Right atrium auricular region (tissue), 2 donors: ENCODE measurements around the gene HS6ST2. TPM values are rescaled to one million over a fixed set of nuclear protein-coding genes. Genes with fewer than 3 reads are reported as not detected.

Source experiments
- DNase-seq: peaks from one replicate; pipeline ENCODE4 v3.0.0-alpha.2; 2019; ENCODE audit warnings: low spot score
- H3K27ac ChIP-seq, 2 donors: fragments of 200-600 bp; sonication (generic); 1 replicate in 1 of 2; 2 replicates in 1 of 2; pipeline ENCODE4 v1.5.1; 2016 to 2019
- H3K27me3 ChIP-seq, 2 donors: fragments of 200-600 bp; sonication (generic); one replicate each; pipeline versions ENCODE4 v1.5.1 to v1.6.0; 2017 to 2019
- H3K36me3 ChIP-seq: fragments of 200-600 bp; sonication (generic); one replicate; pipeline ENCODE4 v1.5.1; 2016
- H3K4me1 ChIP-seq, 2 donors: fragments of 200-600 bp; sonication (generic); one replicate each; pipeline versions ENCODE4 v1.5.1 to v1.6.0; 2017 to 2019
- H3K4me3 ChIP-seq, 2 donors: fragments of 200-600 bp; sonication (generic); 1 replicate in 1 of 2; 2 replicates in 1 of 2; pipeline ENCODE4 v1.5.1; 2017 to 2019; ENCODE audit warnings: mild to moderate bottlenecking in 1 of 2, moderate library complexity in 1 of 2
- H3K9me3 ChIP-seq, 2 donors: fragments of 200-600 bp; sonication (generic); one replicate each; pipeline ENCODE4 v1.5.1; 2019
- total RNA-seq, 2 donors: library from RNA; depleted of rRNA; stranded (reverse); fragments of >200 nt; gene quantifications; one replicate each; pipeline ENCODE4 v1.1.0, GENCODE V29; 2016
- TF ChIP-seq, protein P1 (sequence below), 2 donors: fragments of 200-600 bp; sonication (generic); IDR thresholded peaks; one replicate each; pipeline ENCODE4 v1.5.1; 2019; ENCODE audit warnings: antibody characterized with exemption in 2 of 2

The HS6ST2 gene
- total RNA-seq, 2 donors from 2014 or later, result 0.26 to 0.39 TPM

DNA sequence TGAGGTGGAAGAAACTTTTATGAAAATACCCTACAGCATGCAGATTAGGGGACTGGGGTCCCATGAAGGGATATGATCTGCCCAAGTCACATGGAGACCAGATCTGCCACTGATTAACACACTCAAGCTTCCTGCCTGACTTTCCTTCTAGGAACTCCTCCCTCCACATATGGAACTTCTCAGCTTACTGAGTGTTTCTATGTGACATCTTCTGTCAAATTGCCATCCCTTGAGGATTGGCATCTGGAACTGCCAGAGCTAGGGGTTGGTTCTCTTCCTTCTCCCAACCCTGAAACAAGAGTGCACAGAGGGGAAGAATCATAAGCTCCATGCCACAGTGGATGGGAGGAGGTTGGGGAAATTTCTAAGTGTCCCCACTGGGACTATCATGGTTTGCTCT lies 319.0 kb downstream of the HS6ST2 start:
- Histone ChIP-seq H3K36me3 (no peaks in the 10 kb centered on the region), H3K4me3 (no peak overlapping the region), H3K4me1 (no peaks in the 10 kb centered on the region), H3K27ac (no peak overlapping the region), H3K9me3 (no peaks in the 10 kb centered on the region), H3K27me3 (no peaks in the 10 kb centered on the region)
- no peak for DNase-seq
- TF ChIP-seq, protein P1, sequence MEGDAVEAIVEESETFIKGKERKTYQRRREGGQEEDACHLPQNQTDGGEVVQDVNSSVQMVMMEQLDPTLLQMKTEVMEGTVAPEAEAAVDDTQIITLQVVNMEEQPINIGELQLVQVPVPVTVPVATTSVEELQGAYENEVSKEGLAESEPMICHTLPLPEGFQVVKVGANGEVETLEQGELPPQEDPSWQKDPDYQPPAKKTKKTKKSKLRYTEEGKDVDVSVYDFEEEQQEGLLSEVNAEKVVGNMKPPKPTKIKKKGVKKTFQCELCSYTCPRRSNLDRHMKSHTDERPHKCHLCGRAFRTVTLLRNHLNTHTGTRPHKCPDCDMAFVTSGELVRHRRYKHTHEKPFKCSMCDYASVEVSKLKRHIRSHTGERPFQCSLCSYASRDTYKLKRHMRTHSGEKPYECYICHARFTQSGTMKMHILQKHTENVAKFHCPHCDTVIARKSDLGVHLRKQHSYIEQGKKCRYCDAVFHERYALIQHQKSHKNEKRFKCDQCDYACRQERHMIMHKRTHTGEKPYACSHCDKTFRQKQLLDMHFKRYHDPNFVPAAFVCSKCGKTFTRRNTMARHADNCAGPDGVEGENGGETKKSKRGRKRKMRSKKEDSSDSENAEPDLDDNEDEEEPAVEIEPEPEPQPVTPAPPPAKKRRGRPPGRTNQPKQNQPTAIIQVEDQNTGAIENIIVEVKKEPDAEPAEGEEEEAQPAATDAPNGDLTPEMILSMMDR (IDR thresholded peaks at IDR 0.05), result no peak

DNA sequence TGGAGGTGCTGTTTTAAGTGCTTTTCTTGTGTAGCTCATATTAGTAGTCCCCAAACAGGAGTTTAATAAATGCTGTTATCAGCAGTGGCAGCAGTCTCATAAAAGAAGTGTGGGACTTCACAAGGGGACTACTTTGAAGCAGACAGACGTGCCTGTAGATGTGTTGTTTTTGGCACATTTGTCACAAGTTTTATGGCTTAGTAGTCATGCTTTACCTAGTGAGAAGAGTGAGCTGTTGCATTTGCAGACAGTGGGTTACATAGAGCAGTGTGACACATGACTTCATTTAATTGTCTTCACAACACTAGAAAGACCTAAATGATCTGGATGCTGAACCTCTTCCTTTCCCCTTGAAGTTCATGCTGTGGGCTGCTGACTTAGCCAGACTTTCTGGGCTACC lies 320.1 kb downstream of the HS6ST2 start:
- Histone ChIP-seq H3K27ac (no peak overlapping the region), H3K36me3 (no peaks in the 10 kb centered on the region), H3K27me3 (no peaks in the 10 kb centered on the region), H3K4me1 (no peaks in the 10 kb centered on the region), H3K4me3 (no peak overlapping the region), H3K9me3 (no peaks in the 10 kb centered on the region)
- DNase-seq, result no peak
- TF ChIP-seq, protein P1 (IDR thresholded peaks at IDR 0.05), result no peak

GRCh38 chrX:132636080-132636479 lies 322.3 kb downstream of the HS6ST2 start:
- H3K36me3 ChIP-seq, result no peaks in the 10 kb centered on the region
- no peak overlapping the region for H3K27ac ChIP-seq
- no peaks in the 10 kb centered on the region for H3K27me3 ChIP-seq
- H3K4me3 ChIP-seq, result no peak overlapping the region
- no peaks in the 10 kb centered on the region for H3K4me1 ChIP-seq
- no peak for DNase-seq
- H3K9me3 ChIP-seq, result no peaks in the 10 kb centered on the region
- TF ChIP-seq, protein P1 (IDR thresholded peaks at IDR 0.05), result no peak

DNA sequence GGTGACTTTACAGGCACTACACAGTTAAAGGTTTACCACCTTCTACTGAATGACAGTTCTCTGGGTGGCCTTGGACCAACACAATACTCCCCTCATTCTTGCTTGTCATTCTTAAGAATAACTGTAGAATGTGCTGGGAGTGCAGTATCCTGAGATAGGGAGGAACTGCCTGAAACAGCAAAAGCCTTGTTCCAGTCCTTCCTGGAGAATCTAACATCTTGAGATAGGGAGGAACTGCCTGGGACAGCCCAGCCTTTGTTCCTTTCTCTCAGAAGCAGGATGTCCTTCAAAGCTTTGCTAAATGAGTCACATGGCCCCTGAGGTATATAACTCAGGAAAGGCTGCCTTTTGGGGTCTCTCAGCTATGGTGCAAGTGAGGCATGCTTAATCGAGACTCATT lies 323.9 kb downstream of the HS6ST2 start:
- Histone ChIP-seq H3K27ac (no peak overlapping the region), H3K27me3 (no peaks in the 10 kb centered on the region), H3K4me3 (no peak overlapping the region), H3K36me3 (no peaks in the 10 kb centered on the region), H3K4me1 (no peaks in the 10 kb centered on the region), H3K9me3 (no peaks in the 10 kb centered on the region)
- TF ChIP-seq, protein P1 (IDR thresholded peaks at IDR 0.05), result no peak
- DNase-seq, result no peak

GRCh38 chrX:132631579-132632232 lies 326.7 kb downstream of the HS6ST2 start:
- H3K27ac ChIP-seq, result no peak overlapping the region
- no peak overlapping the region for H3K4me3 ChIP-seq
- no peaks in the 10 kb centered on the region for H3K36me3 ChIP-seq
- no peak for DNase-seq
- H3K9me3 ChIP-seq, result no peaks in the 10 kb centered on the region
- TF ChIP-seq, protein P1 (IDR thresholded peaks at IDR 0.05), result peak; percentile 21 to 63
- H3K4me1 ChIP-seq, result no peaks in the 10 kb centered on the region
- H3K27me3 ChIP-seq, result no peaks in the 10 kb centered on the region

DNA sequence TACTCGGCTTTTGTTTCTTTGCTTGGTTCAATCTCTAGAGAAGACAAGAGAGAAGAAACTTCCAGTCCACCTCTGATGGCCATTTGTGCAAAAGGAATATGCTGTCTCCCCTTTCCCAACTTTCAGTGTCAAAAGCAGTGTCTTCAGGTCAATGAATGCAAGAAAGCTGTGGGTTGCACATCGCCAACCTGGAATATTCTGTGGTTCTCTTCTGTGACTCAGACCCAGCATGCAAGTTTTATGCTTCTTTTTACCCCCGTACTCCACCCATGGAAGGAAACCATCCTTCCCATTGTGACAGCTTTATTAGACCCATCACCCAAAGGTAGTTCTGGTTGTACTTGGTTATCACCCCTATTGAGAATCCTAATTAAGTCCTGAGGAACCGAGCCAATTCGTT lies 334.0 kb downstream of the HS6ST2 start:
- TF ChIP-seq, protein P1 (IDR thresholded peaks at IDR 0.05), result no peak
- Histone ChIP-seq H3K27me3 (no peaks in the 10 kb centered on the region), H3K4me1 (no peaks in the 10 kb centered on the region), H3K9me3 (no peaks in the 10 kb centered on the region), H3K4me3 (no peak overlapping the region), H3K27ac (no peak overlapping the region), H3K36me3 (no peaks in the 10 kb centered on the region)
- DNase-seq, result no peak
